ENCODE measurements around the gene ZNF646.

Gene ZNF646, protein sequence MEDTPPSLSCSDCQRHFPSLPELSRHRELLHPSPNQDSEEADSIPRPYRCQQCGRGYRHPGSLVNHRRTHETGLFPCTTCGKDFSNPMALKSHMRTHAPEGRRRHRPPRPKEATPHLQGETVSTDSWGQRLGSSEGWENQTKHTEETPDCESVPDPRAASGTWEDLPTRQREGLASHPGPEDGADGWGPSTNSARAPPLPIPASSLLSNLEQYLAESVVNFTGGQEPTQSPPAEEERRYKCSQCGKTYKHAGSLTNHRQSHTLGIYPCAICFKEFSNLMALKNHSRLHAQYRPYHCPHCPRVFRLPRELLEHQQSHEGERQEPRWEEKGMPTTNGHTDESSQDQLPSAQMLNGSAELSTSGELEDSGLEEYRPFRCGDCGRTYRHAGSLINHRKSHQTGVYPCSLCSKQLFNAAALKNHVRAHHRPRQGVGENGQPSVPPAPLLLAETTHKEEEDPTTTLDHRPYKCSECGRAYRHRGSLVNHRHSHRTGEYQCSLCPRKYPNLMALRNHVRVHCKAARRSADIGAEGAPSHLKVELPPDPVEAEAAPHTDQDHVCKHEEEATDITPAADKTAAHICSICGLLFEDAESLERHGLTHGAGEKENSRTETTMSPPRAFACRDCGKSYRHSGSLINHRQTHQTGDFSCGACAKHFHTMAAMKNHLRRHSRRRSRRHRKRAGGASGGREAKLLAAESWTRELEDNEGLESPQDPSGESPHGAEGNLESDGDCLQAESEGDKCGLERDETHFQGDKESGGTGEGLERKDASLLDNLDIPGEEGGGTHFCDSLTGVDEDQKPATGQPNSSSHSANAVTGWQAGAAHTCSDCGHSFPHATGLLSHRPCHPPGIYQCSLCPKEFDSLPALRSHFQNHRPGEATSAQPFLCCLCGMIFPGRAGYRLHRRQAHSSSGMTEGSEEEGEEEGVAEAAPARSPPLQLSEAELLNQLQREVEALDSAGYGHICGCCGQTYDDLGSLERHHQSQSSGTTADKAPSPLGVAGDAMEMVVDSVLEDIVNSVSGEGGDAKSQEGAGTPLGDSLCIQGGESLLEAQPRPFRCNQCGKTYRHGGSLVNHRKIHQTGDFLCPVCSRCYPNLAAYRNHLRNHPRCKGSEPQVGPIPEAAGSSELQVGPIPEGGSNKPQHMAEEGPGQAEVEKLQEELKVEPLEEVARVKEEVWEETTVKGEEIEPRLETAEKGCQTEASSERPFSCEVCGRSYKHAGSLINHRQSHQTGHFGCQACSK (N-terminal part only)

DNA sequence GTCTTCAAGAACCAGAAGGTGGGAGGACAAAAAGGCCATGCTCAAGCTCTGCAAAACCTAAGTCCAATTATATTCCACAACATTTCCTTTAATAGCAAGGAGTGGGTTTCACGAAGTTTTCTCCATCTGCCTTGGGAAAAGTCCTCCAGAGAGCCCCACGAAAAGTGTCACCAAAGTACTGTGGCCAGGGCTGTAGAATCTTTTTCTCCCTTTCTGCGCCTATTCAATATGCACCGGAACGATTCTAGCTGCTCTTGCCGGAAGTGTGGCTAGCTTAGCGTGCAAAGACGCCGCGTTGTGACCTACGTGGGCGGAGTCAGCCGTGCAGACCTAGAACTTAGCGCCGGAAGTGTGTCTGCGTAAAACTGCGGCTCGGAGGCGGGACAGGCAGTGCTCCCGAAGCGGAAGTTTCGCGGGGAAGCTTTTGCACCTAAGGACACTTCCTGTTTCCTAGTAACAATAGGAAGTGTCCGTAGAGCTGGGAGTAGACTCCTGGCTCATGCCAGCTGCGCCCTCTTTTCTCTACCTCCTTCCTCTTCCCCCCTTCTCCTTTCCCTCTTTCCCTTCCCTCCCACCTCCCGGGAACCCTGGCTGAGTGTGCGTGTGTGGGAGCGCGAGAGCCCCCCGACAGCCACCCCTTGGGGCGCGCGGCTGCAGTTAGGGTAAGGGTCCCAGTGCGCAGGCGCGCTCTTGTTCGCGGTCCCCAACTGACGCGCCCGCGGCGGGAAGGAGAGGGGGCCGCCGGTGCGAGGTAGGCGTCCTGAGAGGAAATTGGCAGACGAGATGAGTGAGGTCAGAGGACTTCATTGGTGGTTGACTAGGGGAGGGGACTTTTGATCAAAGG lies at the start of gene ZNF646, which contains the start of gene ZNF668:
Gene ZNF646 (plus strand): TSS at position 453 of the 844 bp plus-strand sequence. CDS start 1,903 bp downstream, outside the sequence.
Gene ZNF668 (minus strand): TSS at position 271 of the 844 bp plus-strand sequence. CDS start 9,781 bp downstream, outside the sequence.
- Histone ChIP-seq H3K9me3 (ENCODE audit: control insufficient read depth, low read length) (no peaks in the 10 kb centered on the region), H3K9ac (ENCODE audit: low read length) (peak within 1 kb of the TSS; percentile 91), H3K4me1 (ENCODE audit: control insufficient read depth, insufficient read depth, low read length) (peaks cover 17% of the 10 kb centered on the region), H3K36me3 (ENCODE audit: control insufficient read depth, insufficient read depth, low read length) (peaks cover 6% of the 10 kb centered on the region), H3K27me3 (ENCODE audit: control insufficient read depth, insufficient read depth, low read length) (no peaks in the 10 kb centered on the region), H3K4me3 (ENCODE audit: low read length) (peak within 1 kb of the TSS; percentile 99)

DNA sequence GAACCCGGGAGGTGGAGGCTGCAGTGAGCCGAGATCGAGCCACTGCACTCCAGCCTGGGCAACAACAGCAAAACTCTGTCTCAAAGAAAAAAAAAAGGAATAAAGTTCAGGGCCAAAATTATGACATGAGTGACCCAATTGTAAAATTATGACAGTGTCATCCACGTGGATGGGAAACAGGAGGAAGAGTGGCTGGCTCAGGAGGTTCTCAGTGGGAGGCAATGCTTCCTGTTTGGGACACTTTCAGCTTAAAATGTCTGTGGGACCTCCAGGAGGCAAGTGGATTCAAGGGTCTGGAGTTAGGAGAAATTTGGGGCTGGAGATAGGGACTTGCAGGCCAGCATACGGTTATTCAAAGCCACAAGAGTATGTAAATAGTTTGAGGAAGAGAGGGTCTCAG lies 48.9 kb upstream of the ZNF646 start:
- Histone ChIP-seq H3K27me3 (ENCODE audit: control insufficient read depth, insufficient read depth, low read length) (no peaks in the 10 kb centered on the region), H3K9me3 (ENCODE audit: control insufficient read depth, low read length) (no peaks in the 10 kb centered on the region), H3K4me3 (ENCODE audit: low read length) (no peak overlapping the region), H3K9ac (ENCODE audit: low read length) (no peak overlapping the region), H3K36me3 (ENCODE audit: control insufficient read depth, insufficient read depth, low read length) (no peaks in the 10 kb centered on the region), H3K4me1 (ENCODE audit: control insufficient read depth, insufficient read depth, low read length) (no peaks in the 10 kb centered on the region)

DNA sequence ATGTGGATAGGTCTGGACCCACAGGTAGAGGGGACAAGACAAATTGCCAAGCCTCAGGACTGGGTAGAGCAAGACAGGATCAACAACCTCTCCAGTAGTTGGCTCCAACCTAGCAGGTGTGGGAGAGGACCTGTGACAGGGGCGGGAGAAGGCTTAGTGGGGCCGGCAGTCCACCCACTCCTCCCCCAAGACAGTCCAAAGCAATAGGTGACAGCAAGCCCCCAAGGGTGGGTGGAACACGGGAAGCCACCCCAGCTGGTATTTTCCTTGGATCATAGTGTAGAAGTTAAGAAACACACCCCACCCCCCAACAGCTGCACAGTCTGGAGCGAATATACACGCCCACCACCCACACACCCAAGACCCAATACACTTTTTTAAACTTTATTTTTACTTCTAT lies 45.0 kb upstream of the ZNF646 start:
- Histone ChIP-seq H3K4me3 (ENCODE audit: low read length) (no peak overlapping the region), H3K4me1 (ENCODE audit: control insufficient read depth, insufficient read depth, low read length) (peaks cover 9% of the 10 kb centered on the region), H3K9me3 (ENCODE audit: control insufficient read depth, low read length) (no peaks in the 10 kb centered on the region), H3K36me3 (ENCODE audit: control insufficient read depth, insufficient read depth, low read length) (no peaks in the 10 kb centered on the region), H3K27me3 (ENCODE audit: control insufficient read depth, insufficient read depth, low read length) (no peaks in the 10 kb centered on the region), H3K9ac (ENCODE audit: low read length) (no peak overlapping the region)

DNA sequence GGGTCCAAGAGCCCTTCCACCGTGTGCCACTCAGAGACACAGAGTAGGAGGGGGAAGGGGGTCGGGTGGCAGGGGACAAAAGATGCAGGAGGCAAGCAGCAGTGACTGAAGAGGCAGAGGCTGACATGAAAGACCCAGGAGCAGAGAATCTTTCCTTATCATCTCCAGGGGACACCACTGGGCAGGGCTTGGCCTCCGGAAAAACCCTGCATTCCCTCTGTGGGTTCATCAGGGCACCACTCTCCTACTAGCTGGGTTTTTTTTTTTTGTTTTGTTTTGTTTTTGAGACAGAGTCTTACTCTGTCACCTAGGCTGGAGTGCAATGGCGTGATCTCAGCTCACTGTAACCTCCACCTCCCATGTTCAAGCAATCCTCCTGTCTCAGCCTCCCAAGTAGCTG lies 42.9 kb upstream of the ZNF646 start:
- no peak overlapping the region for H3K4me3 ChIP-seq (ENCODE audit: low read length)
- H3K9me3 ChIP-seq (ENCODE audit: control insufficient read depth, low read length) = no peaks in the 10 kb centered on the region
- H3K27me3 ChIP-seq (ENCODE audit: control insufficient read depth, insufficient read depth, low read length) = no peaks in the 10 kb centered on the region
- no peak overlapping the region for H3K9ac ChIP-seq (ENCODE audit: low read length)
- H3K36me3 ChIP-seq (ENCODE audit: control insufficient read depth, insufficient read depth, low read length) = no peaks in the 10 kb centered on the region
- H3K4me1 ChIP-seq (ENCODE audit: control insufficient read depth, insufficient read depth, low read length) = peaks cover 17% of the 10 kb centered on the region

DNA sequence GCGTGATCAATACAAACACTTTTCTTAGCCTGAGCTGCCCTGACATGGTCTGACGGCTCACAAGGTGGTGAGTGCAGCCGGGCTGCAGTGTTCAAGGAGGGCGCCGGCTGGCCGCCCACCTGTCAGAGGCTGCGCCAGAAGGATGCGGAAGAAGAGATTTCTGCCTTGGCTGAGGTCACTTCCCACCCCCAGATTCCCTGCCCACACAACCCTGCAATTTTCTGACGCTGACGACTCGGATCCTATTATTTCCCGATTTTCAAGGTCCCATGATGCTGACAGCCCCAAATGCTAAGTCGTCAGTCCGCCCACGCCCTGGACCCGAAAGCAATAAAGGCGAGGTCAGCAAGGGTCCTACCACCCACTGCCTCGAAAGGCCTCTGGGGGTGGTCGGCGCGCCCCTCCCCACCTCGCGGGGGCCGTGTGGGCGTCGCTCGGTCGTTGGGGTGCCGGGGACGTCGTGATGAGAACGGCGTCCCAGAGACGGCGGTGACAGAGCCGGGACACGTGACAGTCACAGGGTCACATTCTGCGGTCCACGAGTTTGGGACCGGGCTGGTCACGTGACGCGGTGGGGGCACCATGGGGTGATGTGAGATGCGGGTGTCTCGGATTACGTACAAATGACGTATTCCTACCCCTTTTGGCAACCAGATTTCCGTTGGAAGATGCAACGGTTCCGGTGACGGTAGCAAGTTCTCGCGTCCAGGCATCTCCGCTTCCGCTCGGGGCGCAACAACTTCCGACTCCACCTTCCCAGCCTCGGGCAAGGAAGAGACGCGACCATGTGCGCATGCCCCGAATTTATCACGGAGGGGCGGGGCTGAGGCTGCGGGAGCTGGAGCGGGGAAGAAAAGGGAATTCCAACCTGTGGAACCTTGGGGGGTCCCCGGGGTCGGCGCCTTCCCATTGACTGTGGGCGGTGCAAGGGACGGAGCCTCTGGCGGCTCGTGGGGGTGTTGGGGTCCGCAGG lies 41.2 kb upstream of the ZNF646 start, which contains the start of gene STX4:
Gene STX4 (plus strand): TSS at position 823 of the 973 bp plus-strand sequence. CDS start 248 bp downstream, outside the sequence.
- peak within 1 kb of the TSS; percentile 100 for H3K4me3 ChIP-seq (ENCODE audit: low read length)
- H3K27me3 ChIP-seq (ENCODE audit: control insufficient read depth, insufficient read depth, low read length) = no peaks in the 10 kb centered on the region
- H3K4me1 ChIP-seq (ENCODE audit: control insufficient read depth, insufficient read depth, low read length) = peaks cover 21% of the 10 kb centered on the region
- H3K9ac ChIP-seq (ENCODE audit: low read length) = peak within 1 kb of the TSS; percentile 96
- peaks cover 4% of the 10 kb centered on the region for H3K36me3 ChIP-seq (ENCODE audit: control insufficient read depth, insufficient read depth, low read length)
- no peaks in the 10 kb centered on the region for H3K9me3 ChIP-seq (ENCODE audit: control insufficient read depth, low read length)

DNA sequence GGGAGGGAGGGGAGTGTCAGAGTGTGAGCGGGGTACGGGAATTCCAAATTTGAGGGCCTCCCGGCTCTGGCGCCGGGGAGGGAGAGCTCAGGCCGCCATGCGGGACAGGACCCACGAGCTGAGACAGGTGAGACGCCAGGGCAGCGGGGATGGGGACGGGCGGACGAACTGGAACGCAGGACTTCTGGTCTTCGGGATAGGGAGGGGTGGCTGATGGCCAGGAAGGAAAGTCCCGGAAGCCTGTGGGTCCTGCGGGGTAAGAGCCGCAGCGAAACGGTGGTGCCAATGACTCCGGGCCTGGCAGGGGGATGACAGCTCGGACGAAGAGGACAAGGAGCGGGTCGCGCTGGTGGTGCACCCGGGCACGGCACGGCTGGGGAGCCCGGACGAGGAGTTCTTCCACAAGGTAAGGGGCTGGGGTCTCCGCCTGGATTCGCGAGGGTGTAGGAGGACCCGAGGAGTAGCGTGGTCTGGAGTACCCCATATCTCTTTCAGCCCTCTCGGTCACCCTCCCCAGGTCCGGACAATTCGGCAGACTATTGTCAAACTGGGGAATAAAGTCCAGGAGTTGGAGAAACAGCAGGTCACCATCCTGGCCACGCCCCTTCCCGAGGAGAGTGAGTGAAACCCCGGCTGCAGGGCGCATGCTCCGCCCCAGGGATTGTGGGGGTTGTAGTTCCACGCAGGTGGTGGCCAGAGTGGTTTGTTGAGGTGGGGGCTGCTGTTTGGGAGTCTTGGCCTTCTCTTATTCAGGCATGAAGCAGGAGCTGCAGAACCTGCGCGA lies 40.3 kb upstream of the ZNF646 start:
- no peaks in the 10 kb centered on the region for H3K9me3 ChIP-seq (ENCODE audit: control insufficient read depth, low read length)
- peaks cover 21% of the 10 kb centered on the region for H3K4me1 ChIP-seq (ENCODE audit: control insufficient read depth, insufficient read depth, low read length)
- peak overlapping the region; percentile 100 for H3K4me3 ChIP-seq (ENCODE audit: low read length)
- H3K27me3 ChIP-seq (ENCODE audit: control insufficient read depth, insufficient read depth, low read length) = no peaks in the 10 kb centered on the region
- peak overlapping the region; percentile 96 for H3K9ac ChIP-seq (ENCODE audit: low read length)
- peaks cover 6% of the 10 kb centered on the region for H3K36me3 ChIP-seq (ENCODE audit: control insufficient read depth, insufficient read depth, low read length)

DNA sequence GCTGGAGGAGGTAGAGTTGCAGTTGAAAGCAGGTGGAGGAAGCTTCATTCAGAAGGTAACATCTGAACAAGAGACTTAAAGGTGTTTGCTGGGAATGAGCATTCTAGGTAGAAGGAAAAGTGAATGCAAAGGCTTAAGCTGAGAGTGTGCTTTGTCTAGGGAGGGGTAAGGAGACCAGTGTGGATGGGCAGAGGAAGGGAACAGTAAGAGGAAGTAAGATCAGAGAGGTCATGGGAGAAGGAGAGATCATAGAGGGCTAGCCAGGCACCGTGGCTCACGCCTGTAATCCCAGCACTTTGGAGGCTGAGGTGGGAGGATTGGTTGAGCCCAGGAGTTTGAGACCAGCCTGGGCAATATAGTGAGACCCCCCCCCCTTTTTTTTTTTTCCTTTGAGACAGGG lies 37.5 kb upstream of the ZNF646 start:
- no peak overlapping the region for H3K9ac ChIP-seq (ENCODE audit: low read length)
- H3K27me3 ChIP-seq (ENCODE audit: control insufficient read depth, insufficient read depth, low read length) = no peaks in the 10 kb centered on the region
- H3K4me1 ChIP-seq (ENCODE audit: control insufficient read depth, insufficient read depth, low read length) = peaks cover 21% of the 10 kb centered on the region
- H3K36me3 ChIP-seq (ENCODE audit: control insufficient read depth, insufficient read depth, low read length) = peaks cover 6% of the 10 kb centered on the region
- no peaks in the 10 kb centered on the region for H3K9me3 ChIP-seq (ENCODE audit: control insufficient read depth, low read length)
- H3K4me3 ChIP-seq (ENCODE audit: low read length) = no peak overlapping the region

DNA sequence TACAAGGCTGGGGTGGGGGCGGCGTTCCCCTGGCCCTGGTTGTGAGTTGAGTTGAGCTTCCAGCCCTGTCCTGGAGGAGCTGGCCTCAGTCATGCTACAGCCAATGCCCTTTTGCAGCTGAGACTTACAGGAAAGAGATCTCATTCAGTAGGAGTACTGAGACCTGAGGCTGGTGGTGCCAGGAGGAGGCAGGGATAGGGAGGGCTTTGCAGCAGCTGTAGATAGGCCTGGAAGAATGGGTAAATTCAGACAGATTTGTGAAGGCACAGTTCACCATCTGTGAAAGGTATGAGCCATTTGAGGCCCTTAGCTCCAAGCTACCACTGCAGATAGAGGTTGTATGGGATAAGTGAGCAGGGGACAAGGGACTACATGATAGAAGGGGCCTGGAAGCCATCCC lies 35.2 kb upstream of the ZNF646 start:
- Histone ChIP-seq H3K9me3 (ENCODE audit: control insufficient read depth, low read length) (no peaks in the 10 kb centered on the region), H3K36me3 (ENCODE audit: control insufficient read depth, insufficient read depth, low read length) (peaks cover 6% of the 10 kb centered on the region), H3K4me1 (ENCODE audit: control insufficient read depth, insufficient read depth, low read length) (peaks cover 14% of the 10 kb centered on the region), H3K9ac (ENCODE audit: low read length) (no peak overlapping the region), H3K27me3 (ENCODE audit: control insufficient read depth, insufficient read depth, low read length) (no peaks in the 10 kb centered on the region), H3K4me3 (ENCODE audit: low read length) (no peak overlapping the region)

DNA sequence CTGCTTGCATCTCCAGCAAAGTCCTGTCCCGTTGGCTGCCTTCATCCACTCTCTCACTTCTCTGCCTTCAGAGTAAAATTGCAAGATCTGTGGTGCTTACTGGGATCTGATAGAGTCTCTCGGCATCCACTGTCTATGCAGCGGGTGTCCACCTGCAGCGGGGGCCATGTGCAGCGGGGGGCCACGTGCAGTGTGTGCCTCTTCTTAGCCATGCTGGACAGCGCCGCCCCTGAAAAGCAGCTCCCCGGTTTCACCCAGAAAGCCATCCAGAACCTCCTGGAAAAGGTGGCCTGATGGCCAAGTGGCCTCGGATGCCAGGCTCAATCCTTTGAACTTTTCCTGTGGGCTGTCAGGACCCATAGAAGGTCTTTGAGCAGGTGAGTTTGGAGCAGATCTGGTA lies 31.4 kb upstream of the ZNF646 start:
- Histone ChIP-seq H3K36me3 (ENCODE audit: control insufficient read depth, insufficient read depth, low read length) (peaks cover 3% of the 10 kb centered on the region), H3K27me3 (ENCODE audit: control insufficient read depth, insufficient read depth, low read length) (no peaks in the 10 kb centered on the region), H3K9ac (ENCODE audit: low read length) (no peak overlapping the region), H3K4me1 (ENCODE audit: control insufficient read depth, insufficient read depth, low read length) (no peaks in the 10 kb centered on the region), H3K4me3 (ENCODE audit: low read length) (no peak overlapping the region), H3K9me3 (ENCODE audit: control insufficient read depth, low read length) (no peaks in the 10 kb centered on the region)

DNA sequence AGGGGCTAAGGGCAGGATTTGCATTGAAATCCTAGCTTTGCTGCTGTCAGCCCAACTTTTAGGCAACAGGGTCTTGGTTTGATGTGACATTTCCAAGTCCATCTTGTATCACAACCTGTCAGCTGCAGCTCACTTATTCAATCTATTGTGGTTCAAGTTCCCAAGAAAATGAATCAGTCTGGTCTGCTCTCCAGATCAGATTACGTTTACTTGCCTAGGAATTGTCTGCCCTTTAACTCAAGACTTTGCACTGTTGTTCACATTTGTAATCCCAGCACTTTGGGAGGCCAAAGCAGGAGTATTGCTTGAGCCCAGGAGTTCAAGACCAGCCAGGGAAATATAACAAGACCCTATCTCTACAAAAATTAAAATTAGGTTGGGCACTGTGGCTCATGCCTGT lies 30.9 kb upstream of the ZNF646 start:
- Histone ChIP-seq H3K27me3 (ENCODE audit: control insufficient read depth, insufficient read depth, low read length) (no peaks in the 10 kb centered on the region), H3K4me1 (ENCODE audit: control insufficient read depth, insufficient read depth, low read length) (no peaks in the 10 kb centered on the region), H3K9ac (ENCODE audit: low read length) (no peak overlapping the region), H3K36me3 (ENCODE audit: control insufficient read depth, insufficient read depth, low read length) (no peaks in the 10 kb centered on the region), H3K4me3 (ENCODE audit: low read length) (no peak overlapping the region), H3K9me3 (ENCODE audit: control insufficient read depth, low read length) (no peaks in the 10 kb centered on the region)

Measured in mucosa of stomach (tissue), 1 donor.